ENCODE results near the gene TMEM106C. TPM values are rescaled to one million over a fixed set of nuclear protein-coding genes. Genes with fewer than 3 reads are reported as not detected.

The TMEM106C gene
- total RNA-seq, 1 experiment from 2014 or later = 50.0 TPM

GRCh38 chr12:47941475-47941780 lies 22.0 kb upstream of the TMEM106C start:
- no peak overlapping the region for H3K4me3 Mint-ChIP-seq (ENCODE audit: unreplicated experiment)
- no peak overlapping the region for H3K27ac Mint-ChIP-seq (ENCODE audit: low read depth, unreplicated experiment)
- ChIA-PET CTCF (interaction anchor here (0.8 kb wide), 1 partner anchor 23 kb away, joined by 3 read pairs; no protein-coding TSS in a partner anchor), POLR2A (interaction anchor here (0.6 to 0.7 kb wide), 2 partner anchors 29 to 122 kb away, joined by 3 read pairs; no protein-coding TSS in a partner anchor)
- intact Hi-C loops (cut with micrococcal nuclease) = no loop called here
- H3K36me3 Mint-ChIP-seq (ENCODE audit: insufficient read depth, unreplicated experiment) = no peaks in the 10 kb centered on the region
- TF ChIP-seq CTCF (IDR thresholded peaks at IDR 0.05; ENCODE audit: unreplicated experiment) = no peak
- no TSS peak for BruUV-seq (replicated peaks)
- no peaks in the 10 kb centered on the region for H3K27me3 Mint-ChIP-seq (ENCODE audit: insufficient read depth, unreplicated experiment)
- H3K4me1 Mint-ChIP-seq (ENCODE audit: insufficient read depth, unreplicated experiment) = peaks cover 14% of the 10 kb centered on the region
- H3K9me3 Mint-ChIP-seq (ENCODE audit: unreplicated experiment) = no peaks in the 10 kb centered on the region
- no peak for DNase-seq (ENCODE audit: unreplicated experiment)

GRCh38 chr12:47941871-47942613 lies 21.4 kb upstream of the TMEM106C start:
- BruUV-seq (replicated peaks) = no TSS peak
- ChIA-PET POLR2A (interaction anchor here (0.6 kb wide), 1 partner anchor 123 kb away, joined by 3 read pairs; no protein-coding TSS in a partner anchor), CTCF (interaction anchor here (0.7 kb wide), 1 partner anchor 338 kb away, joined by 3 read pairs; no protein-coding TSS in a partner anchor)
- Mint-ChIP-seq H3K4me1 (ENCODE audit: insufficient read depth, unreplicated experiment) (peaks cover 20% of the 10 kb centered on the region), H3K27ac (ENCODE audit: low read depth, unreplicated experiment) (no peak overlapping the region), H3K9me3 (ENCODE audit: unreplicated experiment) (no peaks in the 10 kb centered on the region), H3K36me3 (ENCODE audit: insufficient read depth, unreplicated experiment) (no peaks in the 10 kb centered on the region), H3K27me3 (ENCODE audit: insufficient read depth, unreplicated experiment) (no peaks in the 10 kb centered on the region), H3K4me3 (ENCODE audit: unreplicated experiment) (no peak overlapping the region)
- DNase-seq (ENCODE audit: unreplicated experiment) = no peak
- intact Hi-C loops (cut with micrococcal nuclease) = no loop called here
- TF ChIP-seq CTCF (IDR thresholded peaks at IDR 0.05; ENCODE audit: unreplicated experiment) = no peak

- H3K27ac Mint-ChIP-seq (ENCODE audit: low read depth, unreplicated experiment) = no peak overlapping the region
- no peaks in the 10 kb centered on the region for H3K27me3 Mint-ChIP-seq (ENCODE audit: insufficient read depth, unreplicated experiment)
- ChIA-PET CTCF (interaction anchor here (0.7 kb wide), 1 partner anchor 339 kb away, joined by 3 read pairs; no protein-coding TSS in a partner anchor), POLR2A (no interaction called here)
- H3K4me1 Mint-ChIP-seq (ENCODE audit: insufficient read depth, unreplicated experiment) = peaks cover 21% of the 10 kb centered on the region
- TF ChIP-seq CTCF (IDR thresholded peaks at IDR 0.05; ENCODE audit: unreplicated experiment) = no peak
- DNase-seq (ENCODE audit: unreplicated experiment) = no peak
- no TSS peak for BruUV-seq (replicated peaks)
- no peaks in the 10 kb centered on the region for H3K36me3 Mint-ChIP-seq (ENCODE audit: insufficient read depth, unreplicated experiment)
- H3K4me3 Mint-ChIP-seq (ENCODE audit: unreplicated experiment) = no peak overlapping the region
- intact Hi-C loops (cut with micrococcal nuclease) = no loop called here
- no peaks in the 10 kb centered on the region for H3K9me3 Mint-ChIP-seq (ENCODE audit: unreplicated experiment)
Observed at GRCh38 chr12:47942614-47943225, 20.7 kb upstream of the TMEM106C start.

- Mint-ChIP-seq H3K9me3 (ENCODE audit: unreplicated experiment) (no peaks in the 10 kb centered on the region), H3K4me3 (ENCODE audit: unreplicated experiment) (no peak overlapping the region), H3K27ac (ENCODE audit: low read depth, unreplicated experiment) (no peak overlapping the region), H3K36me3 (ENCODE audit: insufficient read depth, unreplicated experiment) (no peaks in the 10 kb centered on the region), H3K4me1 (ENCODE audit: insufficient read depth, unreplicated experiment) (peaks cover 21% of the 10 kb centered on the region), H3K27me3 (ENCODE audit: insufficient read depth, unreplicated experiment) (no peaks in the 10 kb centered on the region)
- intact Hi-C loops (cut with micrococcal nuclease) = no loop called here
- no peak for DNase-seq (ENCODE audit: unreplicated experiment)
- no peak for TF ChIP-seq CTCF (IDR thresholded peaks at IDR 0.05; ENCODE audit: unreplicated experiment)
- no TSS peak for BruUV-seq (replicated peaks)
- CTCF ChIA-PET = interaction anchor here (0.6 to 1.6 kb wide), 5 partner anchors 10 to 105 kb away, joined by 3 to 4 read pairs (median 3); partner anchors contain the start of gene VDR
- POLR2A ChIA-PET = interaction anchor here (1.0 to 1.5 kb wide), 2 partner anchors 9 to 38 kb away, joined by 3 read pairs; no protein-coding TSS in a partner anchor
Observed at GRCh38 chr12:47943623-47944340, 19.6 kb upstream of the TMEM106C start.

Measured in MCF 10A (cell line).